Measurements from ENCODE around the gene PROCR.

PROCR gene

DNA sequence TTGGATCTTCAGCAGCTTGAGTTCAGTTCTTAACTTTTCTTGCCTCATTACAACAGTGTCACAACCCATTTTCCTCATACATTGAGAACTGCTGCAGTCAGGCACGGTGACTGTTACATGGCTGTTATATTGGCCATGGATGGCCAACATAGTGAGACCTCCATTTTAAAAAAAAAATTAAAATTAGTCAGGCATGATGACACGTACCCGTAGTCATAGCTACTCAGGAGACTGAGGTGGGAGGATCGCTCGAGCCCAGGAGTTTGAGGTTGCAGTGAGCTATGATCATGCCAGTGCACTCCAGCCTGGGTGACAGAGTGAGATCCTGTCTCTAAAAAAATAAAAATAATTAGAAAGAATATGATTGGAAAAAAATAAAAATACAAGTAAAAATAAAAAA lies 44.7 kb downstream of the PROCR start:
- TF ChIP-seq GABPA (IDR thresholded peaks at IDR 0.05; ENCODE audit: low read depth): no peak
- TF ChIP-seq, protein P1, sequence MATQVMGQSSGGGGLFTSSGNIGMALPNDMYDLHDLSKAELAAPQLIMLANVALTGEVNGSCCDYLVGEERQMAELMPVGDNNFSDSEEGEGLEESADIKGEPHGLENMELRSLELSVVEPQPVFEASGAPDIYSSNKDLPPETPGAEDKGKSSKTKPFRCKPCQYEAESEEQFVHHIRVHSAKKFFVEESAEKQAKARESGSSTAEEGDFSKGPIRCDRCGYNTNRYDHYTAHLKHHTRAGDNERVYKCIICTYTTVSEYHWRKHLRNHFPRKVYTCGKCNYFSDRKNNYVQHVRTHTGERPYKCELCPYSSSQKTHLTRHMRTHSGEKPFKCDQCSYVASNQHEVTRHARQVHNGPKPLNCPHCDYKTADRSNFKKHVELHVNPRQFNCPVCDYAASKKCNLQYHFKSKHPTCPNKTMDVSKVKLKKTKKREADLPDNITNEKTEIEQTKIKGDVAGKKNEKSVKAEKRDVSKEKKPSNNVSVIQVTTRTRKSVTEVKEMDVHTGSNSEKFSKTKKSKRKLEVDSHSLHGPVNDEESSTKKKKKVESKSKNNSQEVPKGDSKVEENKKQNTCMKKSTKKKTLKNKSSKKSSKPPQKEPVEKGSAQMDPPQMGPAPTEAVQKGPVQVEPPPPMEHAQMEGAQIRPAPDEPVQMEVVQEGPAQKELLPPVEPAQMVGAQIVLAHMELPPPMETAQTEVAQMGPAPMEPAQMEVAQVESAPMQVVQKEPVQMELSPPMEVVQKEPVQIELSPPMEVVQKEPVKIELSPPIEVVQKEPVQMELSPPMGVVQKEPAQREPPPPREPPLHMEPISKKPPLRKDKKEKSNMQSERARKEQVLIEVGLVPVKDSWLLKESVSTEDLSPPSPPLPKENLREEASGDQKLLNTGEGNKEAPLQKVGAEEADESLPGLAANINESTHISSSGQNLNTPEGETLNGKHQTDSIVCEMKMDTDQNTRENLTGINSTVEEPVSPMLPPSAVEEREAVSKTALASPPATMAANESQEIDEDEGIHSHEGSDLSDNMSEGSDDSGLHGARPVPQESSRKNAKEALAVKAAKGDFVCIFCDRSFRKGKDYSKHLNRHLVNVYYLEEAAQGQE (IDR thresholded peaks at IDR 0.05; ENCODE audit: insufficient replicate concordance, low read depth): no peak
- TF ChIP-seq POLR2AphosphoS5 (IDR thresholded peaks at IDR 0.05; ENCODE audit: low read depth): no peak
- TF ChIP-seq, protein P2, sequence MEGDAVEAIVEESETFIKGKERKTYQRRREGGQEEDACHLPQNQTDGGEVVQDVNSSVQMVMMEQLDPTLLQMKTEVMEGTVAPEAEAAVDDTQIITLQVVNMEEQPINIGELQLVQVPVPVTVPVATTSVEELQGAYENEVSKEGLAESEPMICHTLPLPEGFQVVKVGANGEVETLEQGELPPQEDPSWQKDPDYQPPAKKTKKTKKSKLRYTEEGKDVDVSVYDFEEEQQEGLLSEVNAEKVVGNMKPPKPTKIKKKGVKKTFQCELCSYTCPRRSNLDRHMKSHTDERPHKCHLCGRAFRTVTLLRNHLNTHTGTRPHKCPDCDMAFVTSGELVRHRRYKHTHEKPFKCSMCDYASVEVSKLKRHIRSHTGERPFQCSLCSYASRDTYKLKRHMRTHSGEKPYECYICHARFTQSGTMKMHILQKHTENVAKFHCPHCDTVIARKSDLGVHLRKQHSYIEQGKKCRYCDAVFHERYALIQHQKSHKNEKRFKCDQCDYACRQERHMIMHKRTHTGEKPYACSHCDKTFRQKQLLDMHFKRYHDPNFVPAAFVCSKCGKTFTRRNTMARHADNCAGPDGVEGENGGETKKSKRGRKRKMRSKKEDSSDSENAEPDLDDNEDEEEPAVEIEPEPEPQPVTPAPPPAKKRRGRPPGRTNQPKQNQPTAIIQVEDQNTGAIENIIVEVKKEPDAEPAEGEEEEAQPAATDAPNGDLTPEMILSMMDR (IDR thresholded peaks at IDR 0.05; ENCODE audit: insufficient read depth, low read length): no peak
- TF ChIP-seq SPI1 (IDR thresholded peaks at IDR 0.05; ENCODE audit: borderline replicate concordance, low read depth): no peak
- DNase-seq (ENCODE audit: low read depth in 1 of 2, low spot score in 1 of 2): no peak
- H3K27ac ChIP-seq (replicated peaks): no peak overlapping the region
- H3K4me3 ChIP-seq (replicated peaks; ENCODE audit: insufficient read depth, low read length): no peak overlapping the region
- H3K27me3 ChIP-seq (ENCODE audit: insufficient read depth, poor library complexity, severe bottlenecking): no peaks in the 10 kb centered on the region

DNA sequence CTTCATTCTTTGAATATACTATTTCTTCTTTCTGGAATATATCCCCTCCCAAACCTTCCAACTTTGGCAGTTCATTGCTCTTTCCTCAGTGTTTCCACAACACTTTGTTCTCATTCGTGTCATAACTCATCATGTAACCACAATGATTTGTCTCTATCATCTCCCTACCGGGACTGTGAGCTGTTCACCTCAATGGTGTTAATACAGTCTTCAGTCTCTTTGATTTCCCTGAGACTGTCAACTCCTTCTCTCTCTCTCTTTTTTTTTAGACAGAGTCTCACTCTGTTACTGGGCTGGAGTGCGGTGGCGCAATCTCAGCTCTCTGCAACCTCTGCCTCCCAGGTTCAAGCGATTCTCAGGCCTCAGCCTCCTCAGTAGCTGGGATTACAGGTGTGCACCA lies 52.1 kb downstream of the PROCR start:
- Histone ChIP-seq H3K27me3 (ENCODE audit: insufficient read depth, poor library complexity, severe bottlenecking) (peaks cover 20% of the 10 kb centered on the region), H3K4me3 (replicated peaks; ENCODE audit: insufficient read depth, low read length) (no peak overlapping the region), H3K27ac (replicated peaks) (no peak overlapping the region)
- TF ChIP-seq SPI1 (IDR thresholded peaks at IDR 0.05; ENCODE audit: borderline replicate concordance, low read depth) (no peak), GABPA (IDR thresholded peaks at IDR 0.05; ENCODE audit: low read depth) (no peak), POLR2AphosphoS5 (IDR thresholded peaks at IDR 0.05; ENCODE audit: low read depth) (no peak)
- TF ChIP-seq, protein P1 (IDR thresholded peaks at IDR 0.05; ENCODE audit: insufficient replicate concordance, low read depth): no peak
- TF ChIP-seq, protein P2 (IDR thresholded peaks at IDR 0.05; ENCODE audit: insufficient read depth, low read length): no peak
- DNase-seq (ENCODE audit: low read depth in 1 of 2, low spot score in 1 of 2): no peak

DNA sequence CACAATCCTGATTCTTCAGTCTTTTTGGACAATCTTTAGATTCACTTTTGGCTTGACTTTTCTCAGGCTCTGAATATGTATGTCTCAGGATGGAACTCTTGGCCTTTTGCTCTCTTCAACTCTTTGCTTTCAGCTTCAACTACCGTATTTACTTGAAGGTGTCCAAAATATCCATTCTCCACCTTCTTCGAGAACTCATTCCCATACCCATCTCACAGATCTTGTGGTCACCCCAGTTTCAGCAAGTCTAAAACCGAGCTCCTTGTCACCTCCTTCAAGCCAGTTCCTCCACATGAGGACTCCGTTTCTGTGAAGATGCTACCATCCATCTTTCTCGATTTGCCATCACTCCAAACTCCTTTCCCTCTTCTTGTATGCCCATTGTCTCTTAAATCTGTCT lies 52.7 kb downstream of the PROCR start:
- peaks cover 20% of the 10 kb centered on the region for H3K27me3 ChIP-seq (ENCODE audit: insufficient read depth, poor library complexity, severe bottlenecking)
- TF ChIP-seq, protein P2 (IDR thresholded peaks at IDR 0.05; ENCODE audit: insufficient read depth, low read length): no peak
- TF ChIP-seq POLR2AphosphoS5 (IDR thresholded peaks at IDR 0.05; ENCODE audit: low read depth) (no peak), SPI1 (IDR thresholded peaks at IDR 0.05; ENCODE audit: borderline replicate concordance, low read depth) (no peak), GABPA (IDR thresholded peaks at IDR 0.05; ENCODE audit: low read depth) (no peak)
- TF ChIP-seq, protein P1 (IDR thresholded peaks at IDR 0.05; ENCODE audit: insufficient replicate concordance, low read depth): no peak

More for the DNA sequence above, 52.7 kb downstream of the PROCR start:
- Histone ChIP-seq H3K4me3 (replicated peaks; ENCODE audit: insufficient read depth, low read length) (no peak overlapping the region), H3K27ac (replicated peaks) (no peak overlapping the region)
- no peak for DNase-seq (ENCODE audit: low read depth in 1 of 2, low spot score in 1 of 2)

Measured in HL-60 (cell line).